Testis (tissue), 3 donors: ENCODE results near the gene REX1BD. TPM values are rescaled to one million over a fixed set of nuclear protein-coding genes. Genes with fewer than 3 reads are reported as not detected.

Source experiments
- DNase-seq: peaks from one replicate; pipeline ENCODE4 v3.0.0-alpha.2; 2019
- H3K27ac ChIP-seq, 2 donors: fragments of 200-600 bp; sonication (generic); one replicate each; pipeline ENCODE4 v1.5.1; 2019
- H3K27me3 ChIP-seq: fragments of 200-600 bp; sonication (generic); one replicate; pipeline ENCODE4 v1.5.1; 2019
- H3K36me3 ChIP-seq: fragments of 200-600 bp; sonication (generic); one replicate; pipeline ENCODE4 v1.5.1; 2017; ENCODE audit warnings: low read depth; ENCODE audit errors: missing control alignments
- H3K4me1 ChIP-seq: fragments of 200-600 bp; sonication (generic); one replicate; pipeline ENCODE4 v1.5.1; 2019
- H3K4me3 ChIP-seq, 2 donors: fragments of 200-600 bp; sonication (generic); one replicate each; pipeline ENCODE4 v1.5.1; 2017 to 2019
- H3K9me3 ChIP-seq: fragments of 200-600 bp; sonication (generic); one replicate; pipeline ENCODE4 v1.5.1; 2017
- POLR2A ChIP-seq: fragments of 450-650 bp; IDR thresholded peaks from one replicate; pipeline ENCODE4 v1.6.1; 2017; ENCODE audit warnings: antibody characterized with exemption, mild to moderate bottlenecking, moderate library complexity
- WGBS, 2 donors: methylation state at CpG; one replicate each; pipeline ENCODE4 v1.1.5; 2018; 5-methylcytosine and 5-hydroxymethylcytosine counted together
- intact Hi-C: fragments of 100-400 bp; cut with DNase I; formaldehyde crosslinking; loops from one replicate; pipeline ENCODE4 v1.15.1; 2023; ENCODE audit warnings: low total_unique reads
- polyA plus RNA-seq: library from polyadenylated mRNA; stranded (reverse); fragments of 350-450 nt; fragmentation: Illumina TruSeq; extraction: RNeasy Lipid Tissue Mini Kit (QIAGEN cat#74804); gene quantifications from one replicate; pipeline ENCODE4 v1.2.3, GENCODE V29; 2014; ENCODE audit warnings: low read depth, low replicate concordance; ENCODE audit not compliant: insufficient read depth
- total RNA-seq, 2 donors: library from RNA; depleted of rRNA; stranded (reverse); fragments of >200 nt; gene quantifications; one replicate each; pipeline ENCODE4 v1.2.3, GENCODE V29; 2016
- TF ChIP-seq, protein P1 (sequence below), 3 experiments: fragments of 450-650 bp in 2 of 3; fragments of 200-600 bp in 1 of 3; sonication (generic) in 1 of 3; IDR thresholded peaks; one replicate each; pipeline ENCODE4 v1.5.1; 2016 to 2019; ENCODE audit warnings: antibody characterized with exemption in 3 of 3, mild to moderate bottlenecking in 2 of 3, moderate library complexity in 1 of 3

The REX1BD gene
- total and polyA plus RNA-seq, 3 donors from 2014 or later: 14.5 to 58.7 (median 44.3) TPM

DNA sequence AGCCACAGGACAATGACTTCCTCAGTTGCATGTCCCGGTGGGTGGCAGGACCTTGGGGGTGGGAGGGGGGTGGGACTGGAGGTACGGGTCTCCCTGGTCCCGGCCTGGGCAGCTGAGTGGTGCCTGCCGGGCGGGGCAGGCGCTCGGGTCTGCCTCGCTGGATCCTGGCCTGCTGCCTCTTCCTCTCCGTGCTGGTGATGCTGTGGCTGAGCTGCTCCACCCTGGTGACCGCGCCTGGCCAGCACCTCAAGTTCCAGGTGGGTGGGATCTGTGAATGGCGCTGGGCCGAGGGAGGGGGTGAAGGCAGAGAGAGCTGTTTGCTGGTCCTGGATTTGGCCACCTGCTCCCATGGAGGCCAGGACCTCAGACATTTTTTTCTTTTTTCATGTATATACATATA is 29.6 kb downstream of the REX1BD start:
- no peaks in the 10 kb centered on the region for H3K27me3 ChIP-seq
- no peak overlapping the region for H3K4me3 ChIP-seq
- TF ChIP-seq POLR2A: no peak
- TF ChIP-seq, protein P1, sequence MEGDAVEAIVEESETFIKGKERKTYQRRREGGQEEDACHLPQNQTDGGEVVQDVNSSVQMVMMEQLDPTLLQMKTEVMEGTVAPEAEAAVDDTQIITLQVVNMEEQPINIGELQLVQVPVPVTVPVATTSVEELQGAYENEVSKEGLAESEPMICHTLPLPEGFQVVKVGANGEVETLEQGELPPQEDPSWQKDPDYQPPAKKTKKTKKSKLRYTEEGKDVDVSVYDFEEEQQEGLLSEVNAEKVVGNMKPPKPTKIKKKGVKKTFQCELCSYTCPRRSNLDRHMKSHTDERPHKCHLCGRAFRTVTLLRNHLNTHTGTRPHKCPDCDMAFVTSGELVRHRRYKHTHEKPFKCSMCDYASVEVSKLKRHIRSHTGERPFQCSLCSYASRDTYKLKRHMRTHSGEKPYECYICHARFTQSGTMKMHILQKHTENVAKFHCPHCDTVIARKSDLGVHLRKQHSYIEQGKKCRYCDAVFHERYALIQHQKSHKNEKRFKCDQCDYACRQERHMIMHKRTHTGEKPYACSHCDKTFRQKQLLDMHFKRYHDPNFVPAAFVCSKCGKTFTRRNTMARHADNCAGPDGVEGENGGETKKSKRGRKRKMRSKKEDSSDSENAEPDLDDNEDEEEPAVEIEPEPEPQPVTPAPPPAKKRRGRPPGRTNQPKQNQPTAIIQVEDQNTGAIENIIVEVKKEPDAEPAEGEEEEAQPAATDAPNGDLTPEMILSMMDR (IDR thresholded peaks at IDR 0.05): no peak
- DNase-seq: no peak
- H3K4me1 ChIP-seq: no peaks in the 10 kb centered on the region
- intact Hi-C loops: no loop called here
- H3K36me3 ChIP-seq: no peaks in the 10 kb centered on the region
- 97 to 99% methylated on average over 13 of the region's 13 CpGs for WGBS, 2 donors
- H3K9me3 ChIP-seq: no peaks in the 10 kb centered on the region
- no peak overlapping the region for H3K27ac ChIP-seq

DNA sequence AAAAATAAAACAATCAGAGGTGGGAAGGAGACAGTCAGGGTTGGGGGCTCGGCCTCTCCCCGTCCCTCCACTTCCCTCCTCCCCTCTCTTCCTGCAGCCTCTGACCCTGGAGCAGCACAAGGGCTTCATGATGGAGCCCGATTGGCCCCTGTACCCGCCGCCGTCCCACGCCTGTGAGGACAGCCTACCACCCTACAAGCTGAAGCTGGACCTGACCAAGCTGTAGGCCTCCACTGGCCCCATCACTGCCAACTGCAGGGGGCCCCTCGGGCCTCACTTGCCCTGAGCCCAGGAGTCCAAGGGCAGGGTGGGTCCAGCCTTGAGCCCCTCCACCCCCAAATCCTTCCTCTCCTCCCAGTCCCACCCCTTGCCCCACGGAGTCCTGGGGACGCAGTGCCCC is 31.7 kb downstream of the REX1BD start:
- 87 to 88% methylated on average over 10 of the region's 10 CpGs for WGBS, 2 donors
- DNase-seq: no peak
- no peaks in the 10 kb centered on the region for H3K27me3 ChIP-seq
- TF ChIP-seq, protein P1 (IDR thresholded peaks at IDR 0.05): no peak
- TF ChIP-seq POLR2A: no peak
- no peak overlapping the region for H3K27ac ChIP-seq
- H3K36me3 ChIP-seq: no peaks in the 10 kb centered on the region
- H3K9me3 ChIP-seq: no peaks in the 10 kb centered on the region
- no peaks in the 10 kb centered on the region for H3K4me1 ChIP-seq
- intact Hi-C loops: no loop called here
- no peak overlapping the region for H3K4me3 ChIP-seq

DNA sequence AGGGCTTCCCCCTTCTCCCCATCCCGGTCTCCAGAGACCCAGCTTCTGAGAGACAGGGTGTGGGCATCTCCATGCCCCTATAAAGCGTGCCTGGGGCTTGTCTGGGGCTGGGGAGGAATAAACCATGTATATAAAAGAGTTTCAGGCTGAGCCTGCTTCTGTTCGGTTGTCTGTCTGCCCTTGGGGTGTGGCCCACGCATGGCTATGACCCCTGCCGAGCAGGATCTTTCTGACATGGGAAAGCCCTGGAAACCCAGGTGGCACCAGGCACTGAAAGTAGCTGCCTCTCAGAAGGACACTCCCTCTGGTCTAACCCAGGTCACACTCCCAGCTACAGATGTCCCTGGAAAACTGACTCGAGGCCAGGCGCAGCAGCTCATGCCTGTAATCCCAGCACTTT is 32.3 kb downstream of the REX1BD start:
- TF ChIP-seq, protein P1 (IDR thresholded peaks at IDR 0.05): no peak
- no peak for TF ChIP-seq POLR2A
- no peaks in the 10 kb centered on the region for H3K4me1 ChIP-seq
- H3K4me3 ChIP-seq: no peak overlapping the region
- intact Hi-C loops: no loop called here
- WGBS, 2 donors: 85 to 95% methylated on average over 6 to 7 of the region's 7 CpGs
- H3K27me3 ChIP-seq: no peaks in the 10 kb centered on the region
- DNase-seq: no peak
- no peak overlapping the region for H3K27ac ChIP-seq
- H3K9me3 ChIP-seq: no peaks in the 10 kb centered on the region
- no peaks in the 10 kb centered on the region for H3K36me3 ChIP-seq

DNA sequence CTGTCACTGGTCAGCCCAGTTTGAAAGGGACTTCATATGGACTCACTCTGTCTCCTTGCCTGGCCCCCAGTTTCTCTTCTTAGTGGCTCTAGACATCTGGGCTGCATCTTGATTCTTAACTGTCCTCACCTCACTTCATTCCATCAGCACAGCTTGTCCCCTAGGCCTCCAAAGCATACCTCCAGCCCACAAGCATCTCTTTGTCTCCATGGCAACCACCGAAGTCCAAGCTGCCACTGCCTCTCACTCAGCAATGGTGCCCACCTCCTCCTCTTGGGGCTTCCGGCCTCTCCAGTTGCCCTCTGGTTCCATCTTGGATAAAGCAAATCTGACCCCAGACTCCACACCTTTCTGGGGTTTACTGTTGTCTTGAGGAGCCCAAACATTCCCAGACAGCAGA is 38.3 kb downstream of the REX1BD start:
- H3K4me3 ChIP-seq: no peak overlapping the region
- no peaks in the 10 kb centered on the region for H3K9me3 ChIP-seq
- intact Hi-C loops: no loop called here
- H3K27ac ChIP-seq: no peak overlapping the region
- H3K4me1 ChIP-seq: no peaks in the 10 kb centered on the region
- H3K27me3 ChIP-seq: no peaks in the 10 kb centered on the region
- 80 to 84% methylated on average over 2 of the region's 2 CpGs for WGBS, 2 donors
- DNase-seq: no peak
- TF ChIP-seq, protein P1 (IDR thresholded peaks at IDR 0.05): no peak
- no peak for TF ChIP-seq POLR2A
- H3K36me3 ChIP-seq: no peaks in the 10 kb centered on the region
